GM12872 (cell line): ENCODE results near the gene CHST15.

Experiments used
- CTCF ChIP-seq: IDR thresholded peaks from 3 replicates; pipeline ENCODE4 v1.5.1; 2011; ENCODE audit warnings: low read depth, mild to moderate bottlenecking, low read length, moderate library complexity; ENCODE audit not compliant: insufficient read depth

CHST15 gene

DNA sequence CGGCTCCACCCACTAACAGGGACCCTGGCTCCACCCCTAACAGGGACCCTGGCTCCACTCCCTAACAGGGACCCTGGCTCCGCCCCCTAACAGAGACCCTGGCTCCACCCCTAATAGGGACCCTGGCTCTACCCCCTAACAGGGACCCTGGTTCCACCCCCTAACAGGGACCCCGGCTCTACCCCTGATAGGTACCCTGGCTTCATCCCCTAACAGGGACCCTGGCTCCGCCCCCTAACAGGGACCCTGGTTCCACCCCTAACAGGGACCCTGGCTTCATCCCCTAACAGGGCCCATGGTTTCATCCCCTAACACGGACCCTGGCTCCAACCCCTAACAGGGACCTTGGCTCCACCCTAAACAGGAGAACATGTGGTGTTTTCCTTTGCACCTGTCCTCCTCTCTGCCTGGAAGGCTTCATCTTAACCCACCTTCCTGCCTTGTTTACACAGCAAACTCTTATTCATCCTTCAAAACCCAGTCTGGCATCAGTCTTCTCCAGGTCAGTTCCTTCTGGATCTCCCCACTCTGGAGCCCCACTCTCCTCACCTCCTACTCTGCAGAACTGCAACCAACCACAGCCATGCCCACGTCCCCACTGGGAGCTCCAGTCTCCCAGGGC lies 58.0 kb downstream of the CHST15 start:
- TF ChIP-seq CTCF, result no peak

- TF ChIP-seq CTCF, result no peak
Measured at GRCh38 chr10:124033887-124034218, 59.5 kb downstream of the CHST15 start.

DNA sequence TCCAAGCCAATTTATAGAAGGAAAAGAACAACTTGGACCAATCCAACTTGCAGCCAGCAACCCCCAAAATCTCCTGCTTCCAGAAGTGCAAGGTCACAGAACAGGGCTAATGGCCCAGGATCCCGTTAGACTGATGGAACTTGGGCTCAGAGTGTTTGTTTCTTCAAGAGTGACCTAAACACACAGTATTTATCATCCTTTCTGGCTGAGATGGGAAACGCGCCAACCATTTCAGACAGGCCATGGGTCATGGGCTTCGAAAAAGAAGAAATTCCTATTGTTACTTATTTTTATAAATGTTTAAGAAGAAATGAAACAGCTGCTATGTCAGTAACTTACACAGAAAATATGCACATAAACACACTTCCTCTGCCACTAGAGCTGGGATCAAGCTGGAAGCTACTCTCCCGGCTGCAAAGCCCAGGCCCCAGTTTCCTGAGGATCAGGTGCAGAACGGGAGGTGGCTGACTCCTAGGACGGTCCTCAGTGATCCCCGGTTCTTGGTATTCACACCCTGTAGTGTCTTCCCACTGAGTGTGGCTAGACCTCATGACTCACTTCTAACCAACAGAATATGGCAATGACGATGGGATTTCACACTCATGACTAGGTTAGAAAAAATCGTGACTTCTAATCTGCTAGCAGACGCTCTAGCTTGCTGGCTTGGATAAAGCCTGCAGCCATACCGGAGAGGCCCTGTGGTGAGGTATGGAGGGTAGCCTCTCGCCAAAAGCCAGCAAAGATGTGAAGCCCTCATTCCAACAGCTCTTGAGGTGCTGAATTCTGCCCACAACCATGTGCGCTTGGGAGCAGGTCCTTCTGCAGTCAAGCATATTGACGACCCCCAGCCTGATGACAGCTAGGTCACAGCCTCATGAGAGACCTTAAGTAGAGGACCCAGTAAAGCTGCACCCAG lies 60.2 kb downstream of the CHST15 start:
- TF ChIP-seq CTCF, result no peak

- TF ChIP-seq CTCF, result no peak
Measured at GRCh38 chr10:124032087-124032935, 61.1 kb downstream of the CHST15 start.

DNA sequence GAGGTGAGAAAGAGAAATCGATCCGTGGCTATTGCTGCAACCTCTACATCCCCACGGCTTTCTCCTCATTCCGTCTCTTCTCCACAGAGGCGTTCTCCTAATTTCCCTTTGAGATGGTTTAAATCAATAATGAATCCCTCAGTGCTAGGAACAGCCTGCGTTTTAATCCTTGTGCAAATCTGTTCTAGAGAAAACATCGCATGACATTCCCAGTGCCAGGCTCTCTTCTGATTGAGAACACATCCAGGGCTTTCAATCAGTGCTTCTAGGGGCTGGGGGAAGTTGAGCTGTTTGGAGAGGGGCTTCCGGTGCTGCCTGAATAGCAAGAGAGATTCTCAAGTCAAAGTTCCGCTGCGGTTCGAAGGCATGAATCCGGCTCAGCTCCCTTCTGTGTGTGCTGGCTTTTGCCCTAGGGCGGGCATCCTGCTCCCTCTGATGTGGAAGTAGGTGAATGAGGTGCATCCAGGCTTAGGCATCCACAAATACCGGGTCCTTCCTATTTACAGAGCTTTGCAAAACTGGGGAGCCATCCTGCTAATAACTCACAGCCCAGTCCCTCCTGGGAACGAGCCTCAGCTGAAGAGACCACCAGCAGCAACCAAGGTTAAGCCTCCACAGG lies 62.8 kb downstream of the CHST15 start:
- no peak for TF ChIP-seq CTCF

GRCh38 chr10:124030061-124030460 lies 63.3 kb downstream of the CHST15 start:
- TF ChIP-seq CTCF, result no peak

GRCh38 chr10:124029559-124029958 lies 63.8 kb downstream of the CHST15 start:
- no peak for TF ChIP-seq CTCF
